Body of pancreas (tissue), 4 donors: Measurements from ENCODE around the gene LITAFD. TPM values are rescaled to one million over a fixed set of nuclear protein-coding genes. Genes with fewer than 3 reads are reported as not detected.
A peak's percentile ranks its signal among the peaks of the same experiment; 100 is the strongest.

Experiments
- ATAC-seq: fragments of 150-250 bp; one replicate; pipeline ENCODE4 v1.9.1; 2016
- DNase-seq, 4 donors: peaks; one replicate each; pipeline ENCODE4 v3.0.0-alpha.2; 2019
- H3K27ac ChIP-seq, 4 donors: fragments of 200-600 bp; sonication (generic); 1 replicate in 3 of 4; 2 replicates in 1 of 4; pipeline versions ENCODE4 v1.5.1 to v1.6.1; 2016 to 2019; ENCODE audit warnings: mild to moderate bottlenecking in 1 of 4, mixed read lengths in 1 of 4, moderate library complexity in 1 of 4
- H3K27me3 ChIP-seq, 2 donors: fragments of 200-600 bp; sonication (generic); one replicate each; pipeline ENCODE4 v1.6.0; 2016; ENCODE audit warnings: mild to moderate bottlenecking in 1 of 2
- H3K36me3 ChIP-seq, 2 donors: fragments of 200-600 bp; sonication (generic); replicated peaks in 1 of 2; 2 replicates each; pipeline ENCODE4 v1.5.1; 2016; ENCODE audit warnings: low read depth in 2 of 2; ENCODE audit not compliant: insufficient read depth in 1 of 2
- H3K4me1 ChIP-seq: fragments of 200-600 bp; sonication (generic); one replicate; pipeline ENCODE4 v1.6.0; 2016
- H3K4me3 ChIP-seq, 2 donors: fragments of 200-600 bp; sonication (generic); 1 replicate in 1 of 2; 2 replicates in 1 of 2; pipeline ENCODE4 v1.5.1; 2016 to 2019
- H3K9me3 ChIP-seq, 3 donors: fragments of 200-600 bp; sonication (generic); 1 replicate in 2 of 3; 2 replicates in 1 of 3; pipeline ENCODE4 v1.5.1; 2016
- CTCF ChIP-seq, 7 experiments: fragments of 450-650 bp in 4 of 7; fragments of 200-600 bp in 3 of 7; sonication (generic) in 3 of 7; IDR thresholded peaks; one replicate each; pipeline ENCODE4 v1.5.1; 2016 to 2019; ENCODE audit warnings: antibody characterized with exemption in 7 of 7
- POLR2A ChIP-seq, 3 donors: fragments of 450-650 bp; IDR thresholded peaks; one replicate each; pipeline ENCODE4 v1.6.1; 2016; ENCODE audit warnings: antibody characterized with exemption in 3 of 3, mild to moderate bottlenecking in 2 of 3
- WGBS, 2 donors: methylation state at CpG; one replicate each; pipeline ENCODE4 v1.1.5; 2017; 5-methylcytosine and 5-hydroxymethylcytosine counted together
- intact Hi-C: fragments of 100-400 bp; cut with DNase I; formaldehyde crosslinking; loops from one replicate; pipeline ENCODE4 v1.15.1; 2023
- total RNA-seq, 2 donors: library from RNA; depleted of rRNA; stranded (reverse); fragments of >200 nt; gene quantifications; one replicate each; pipeline ENCODE4 v1.1.0, GENCODE V29; 2016

Gene LITAFD
- total RNA-seq, 2 donors from 2014 or later = not detected

- 88 to 91% methylated on average over 16 to 17 of the region's 17 CpGs for whole genome bisulfite sequencing, 2 donors
- DNase-seq (no peak), ATAC-seq (no peak)
- no peaks in the 10 kb centered on the region for H3K9me3 ChIP-seq
- H3K27me3 ChIP-seq = no peaks in the 10 kb centered on the region
- intact Hi-C loops = no loop called here
- H3K27ac ChIP-seq = no peak overlapping the region
- TF ChIP-seq POLR2A (IDR thresholded peaks at IDR 0.05) (no peak), CTCF (IDR thresholded peaks at IDR 0.05) (no peak)
- H3K4me1 ChIP-seq = peaks cover 16% of the 10 kb centered on the region
- no peak overlapping the region for H3K4me3 ChIP-seq
- H3K36me3 ChIP-seq = no peaks in the 10 kb centered on the region
These were observed 47.1 kb downstream of the LITAFD start for GRCh38 chr16:8929086-8929748.

GRCh38 chr16:8931859-8932258 is 49.7 kb downstream of the LITAFD start:
- WGBS, 2 donors = 13 to 21% methylated on average over 6 of the region's 6 CpGs
- peak; percentile 60 to 73 (median 64) for DNase-seq
- ATAC-seq = no peak
- Histone ChIP-seq H3K36me3 (no peaks in the 10 kb centered on the region), H3K4me3 (no peak overlapping the region), H3K27me3 (no peaks in the 10 kb centered on the region), H3K9me3 (no peaks in the 10 kb centered on the region), H3K27ac (no peak overlapping the region), H3K4me1 (peaks cover 37% of the 10 kb centered on the region)
- intact Hi-C loops = no loop called here
- TF ChIP-seq CTCF (IDR thresholded peaks at IDR 0.05) (no peak), POLR2A (IDR thresholded peaks at IDR 0.05) (no peak)

GRCh38 chr16:8934601-8935000 is 52.5 kb downstream of the LITAFD start:
- Histone ChIP-seq H3K4me1 (peaks cover 60% of the 10 kb centered on the region), H3K4me3 (no peak overlapping the region), H3K27me3 (no peaks in the 10 kb centered on the region), H3K9me3 (no peaks in the 10 kb centered on the region), H3K36me3 (no peaks in the 10 kb centered on the region), H3K27ac (no peak overlapping the region)
- 42 to 43% methylated on average over 6 of the region's 6 CpGs for WGBS, 2 donors
- TF ChIP-seq POLR2A (IDR thresholded peaks at IDR 0.05) (no peak), CTCF (IDR thresholded peaks at IDR 0.05) (no peak)
- intact Hi-C loops = no loop called here
- ATAC-seq = no peak
- peak in 1 of 4 donors; percentile 44 for DNase-seq

Other genes with a start within 250 kb of the LITAFD start
- 10 to 100 TPM; 27.0 to 40.2 TPM for gene ABAT, start 207.7 kb upstream of the LITAFD start, total RNA-seq
- gene TMEM186, start 84.7 kb upstream of the LITAFD start, total RNA-seq = 1 to 10 TPM in 1 of 2 donors, under 1 TPM in 1; 0.99 to 3.6 TPM
- gene PMM2, start 84.5 kb upstream of the LITAFD start, total RNA-seq = 100 to 1,000 TPM in 1 of 2 donors, 10 to 100 TPM in 1; 34.8 to 127 TPM
- gene CARHSP1, start 13.3 kb upstream of the LITAFD start, total RNA-seq = 10 to 100 TPM; 16.5 to 59.9 TPM
- gene USP7, start 81.6 kb downstream of the LITAFD start, total RNA-seq = 10 to 100 TPM; 36.1 to 38.2 TPM
- 10 to 100 TPM; 31.9 to 32.6 TPM for gene HAPSTR1, start 209.3 kb downstream of the LITAFD start, total RNA-seq